GM12875 (cell line): Measurements from ENCODE around the gene CPT1B.

Experiments used
- H3K4me3 ChIP-seq: one replicate; pipeline ENCODE4 v1.5.1; 2011; ENCODE audit warnings: low read depth, low read length, control low read depth
- CTCF ChIP-seq: IDR thresholded peaks from 2 replicates; pipeline ENCODE4 v1.5.1; 2011; ENCODE audit warnings: low read depth, mild to moderate bottlenecking, control low read depth, inconsistent platforms, low read length, moderate library complexity, borderline replicate concordance; ENCODE audit not compliant: insufficient read depth

CPT1B gene

GRCh38 chr22:50530877-50531545 lies 47.2 kb downstream of the CPT1B start:
- peak overlapping the region; percentile 82 for H3K4me3 ChIP-seq
- TF ChIP-seq CTCF = no peak

- H3K4me3 ChIP-seq = peak overlapping the region; percentile 82
- no peak for TF ChIP-seq CTCF
Observed at GRCh38 chr22:50530580-50530876, 47.7 kb downstream of the CPT1B start.

GRCh38 chr22:50529897-50530579 lies 48.2 kb downstream of the CPT1B start, which contains the start of gene TYMP:
TSS of gene TYMP (minus strand) at chr22:50530012. CDS start at chr22:50529709, 303 bp downstream.
- TF ChIP-seq CTCF = no peak
- peak within 1 kb of the TSS; percentile 82 for H3K4me3 ChIP-seq

GRCh38 chr22:50529416-50529896 lies 48.8 kb downstream of the CPT1B start:
- TF ChIP-seq CTCF = no peak
- peak overlapping the region; percentile 82 for H3K4me3 ChIP-seq

- no peak for TF ChIP-seq CTCF
- H3K4me3 ChIP-seq = peak overlapping the region; percentile 82
Observed at GRCh38 chr22:50528682-50529415, 49.4 kb downstream of the CPT1B start.

GRCh38 chr22:50527921-50528681 lies 50.1 kb downstream of the CPT1B start:
- no peak for TF ChIP-seq CTCF
- H3K4me3 ChIP-seq = no peak overlapping the region
